HG03097 (cell line): Measurements from ENCODE around the gene SNN.

Source experiments
- ATAC-seq: cut with Tn5 transposase; IDR thresholded peaks from one replicate; pipeline ENCODE4 v1.9.1; 2021; ENCODE audit not compliant: unreplicated experiment, low FRiP score

The SNN gene

DNA sequence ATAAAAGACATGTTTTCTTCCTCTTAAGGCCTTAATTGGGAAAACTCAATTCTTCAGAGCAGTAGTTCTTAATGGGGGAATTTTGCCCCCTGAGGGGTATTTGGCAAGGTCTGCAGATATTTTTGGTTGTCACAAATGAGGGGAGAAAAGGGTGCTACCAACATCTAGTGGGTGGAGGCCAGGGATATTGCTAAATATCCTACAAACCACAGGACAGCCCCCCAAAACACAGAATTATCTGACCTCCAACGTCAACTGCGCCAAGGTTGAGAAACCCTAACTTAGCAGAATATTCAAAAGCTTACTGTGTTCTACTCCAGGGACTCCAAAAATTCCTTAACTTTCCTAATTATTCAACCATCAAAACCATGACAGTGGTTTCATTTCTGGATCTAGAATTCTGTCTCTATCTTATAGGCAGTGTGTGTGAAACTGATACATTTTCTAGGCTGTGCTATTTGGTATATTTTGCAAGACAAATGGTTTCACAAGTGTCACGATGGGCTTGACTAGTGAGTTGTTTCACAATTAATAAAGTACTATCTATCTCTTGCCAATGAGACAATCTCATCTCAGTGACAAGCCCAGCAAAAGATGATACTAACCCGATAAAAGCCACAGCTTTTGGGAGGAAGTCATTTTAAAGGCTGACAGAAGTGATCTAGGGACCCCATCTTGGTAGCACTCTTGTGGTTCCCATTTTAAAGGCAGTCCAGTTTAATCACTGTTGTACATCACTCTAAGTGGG is 59.7 kb downstream of the SNN start:
- ATAC-seq: no peak
